Adrenal gland (tissue), 5 donors: ENCODE measurements around the gene FAM163B.

Experiments used
- POLR2A ChIP-seq, 2 donors: fragments of 450-650 bp; IDR thresholded peaks; one replicate each; pipeline ENCODE4 v1.6.1; 2017; ENCODE audit warnings: antibody characterized with exemption in 2 of 2, mild to moderate bottlenecking in 2 of 2, moderate library complexity in 1 of 2
- TF ChIP-seq, protein P1 (sequence below), 6 experiments: fragments of 450-650 bp in 4 of 6; fragments of 200-600 bp in 2 of 6; sonication (generic) in 1 of 6; IDR thresholded peaks; 1 replicate in 5 of 6; 2 replicates in 1 of 6; pipeline versions ENCODE4 v1.5.1 to v1.8.0; 2016 to 2021; ENCODE audit warnings: antibody characterized with exemption in 6 of 6, mild to moderate bottlenecking in 2 of 6, moderate library complexity in 1 of 6
- donor health status: DM: no; HTN: no; CAD: no.

- TF ChIP-seq POLR2A (IDR thresholded peaks at IDR 0.05), result no peak
- TF ChIP-seq, protein P1, sequence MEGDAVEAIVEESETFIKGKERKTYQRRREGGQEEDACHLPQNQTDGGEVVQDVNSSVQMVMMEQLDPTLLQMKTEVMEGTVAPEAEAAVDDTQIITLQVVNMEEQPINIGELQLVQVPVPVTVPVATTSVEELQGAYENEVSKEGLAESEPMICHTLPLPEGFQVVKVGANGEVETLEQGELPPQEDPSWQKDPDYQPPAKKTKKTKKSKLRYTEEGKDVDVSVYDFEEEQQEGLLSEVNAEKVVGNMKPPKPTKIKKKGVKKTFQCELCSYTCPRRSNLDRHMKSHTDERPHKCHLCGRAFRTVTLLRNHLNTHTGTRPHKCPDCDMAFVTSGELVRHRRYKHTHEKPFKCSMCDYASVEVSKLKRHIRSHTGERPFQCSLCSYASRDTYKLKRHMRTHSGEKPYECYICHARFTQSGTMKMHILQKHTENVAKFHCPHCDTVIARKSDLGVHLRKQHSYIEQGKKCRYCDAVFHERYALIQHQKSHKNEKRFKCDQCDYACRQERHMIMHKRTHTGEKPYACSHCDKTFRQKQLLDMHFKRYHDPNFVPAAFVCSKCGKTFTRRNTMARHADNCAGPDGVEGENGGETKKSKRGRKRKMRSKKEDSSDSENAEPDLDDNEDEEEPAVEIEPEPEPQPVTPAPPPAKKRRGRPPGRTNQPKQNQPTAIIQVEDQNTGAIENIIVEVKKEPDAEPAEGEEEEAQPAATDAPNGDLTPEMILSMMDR (IDR thresholded peaks at IDR 0.05), result no peak
These were observed 77.9 kb downstream of the FAM163B start for GRCh38 chr9:133531293-133531692.
